SK-N-SH (cell line): Measurements from ENCODE around the gene DNAH11. TPM values are rescaled to one million over a fixed set of nuclear protein-coding genes. Genes with fewer than 3 reads are reported as not detected.

Experiments used
- CTCF ChIA-PET: fragments of 300-600, 350-600 bp; formaldehyde crosslinking; extraction: SDS; loops from one replicate; lab custom pipeline; 2021; lab: Yijun Ruan, JAX
- POLR2A ChIA-PET: fragments of 350-600 bp; sonication (Branson Sonifier 250); formaldehyde crosslinking; extraction: SDS; loops from one replicate; lab custom pipeline; 2020; ENCODE audit warnings: antibody characterized with exemption, inconsistent platforms; lab: Yijun Ruan, JAX
- DNase-seq: peaks from one replicate; pipeline ENCODE4 v3.0.0; 2012
- H2AFZ ChIP-seq: fragments of 200-600 bp; sonication (generic); 2 replicates; pipeline ENCODE4 v1.8.1; 2016; ENCODE audit warnings: antibody characterized with exemption, mild to moderate bottlenecking, low read depth
- H3F3A ChIP-seq: fragments of 200-600 bp; sonication (generic); replicated peaks from 2 replicates; pipeline ENCODE3; 2016; ENCODE audit warnings: antibody characterized with exemption, mild to moderate bottlenecking; ENCODE audit not compliant: insufficient read depth
- H3K27ac ChIP-seq, 2 experiments: fragments of 200-500 bp in 1 of 2; fragments of 200-600 bp in 1 of 2; sonication (Bioruptor generic) in 1 of 2; sonication (generic), shearing (Covaris generic) in 1 of 2; 2 replicates each; pipeline versions ENCODE4 v1.5.1 to v1.6.1; 2014 to 2016; ENCODE audit warnings: low read depth in 2 of 2, inconsistent platforms in 1 of 2, low read length in 1 of 2, mild to moderate bottlenecking in 1 of 2, mixed read lengths in 1 of 2
- H3K27me3 ChIP-seq: fragments of 200-600 bp; sonication (generic), shearing (Covaris generic); 2 replicates; pipeline ENCODE4 v1.6.1; 2016; ENCODE audit warnings: mixed run types; ENCODE audit not compliant: insufficient read depth
- H3K36me3 ChIP-seq, 2 experiments: fragments of 200-500 bp in 1 of 2; fragments of 200-600 bp in 1 of 2; sonication (Bioruptor generic) in 1 of 2; sonication (generic) in 1 of 2; replicated peaks in 1 of 2; 2 replicates each; pipeline versions ENCODE3 to v1.5.1; 2014 to 2016; ENCODE audit warnings: low read length in 1 of 2, mild to moderate bottlenecking in 1 of 2; ENCODE audit not compliant: insufficient read depth in 2 of 2, control insufficient read depth in 1 of 2
- H3K4me1 ChIP-seq, 2 experiments: fragments of 200-500 bp in 1 of 2; fragments of 200-600 bp in 1 of 2; sonication (Bioruptor generic) in 1 of 2; sonication (generic), shearing (Covaris generic) in 1 of 2; 2 replicates each; pipeline versions ENCODE4 v1.5.1 to v1.6.1; 2014 to 2016; ENCODE audit warnings: low read depth in 1 of 2, low read length in 1 of 2, mixed run types in 1 of 2; ENCODE audit not compliant: insufficient read depth in 2 of 2, control insufficient read depth in 1 of 2
- H3K4me2 ChIP-seq: fragments of 200-600 bp; sonication (generic), shearing (Covaris generic); 2 replicates; pipeline ENCODE4 v1.6.1; 2017; ENCODE audit warnings: mixed run types
- H3K4me3 ChIP-seq, 2 experiments: fragments of 200-500 bp in 1 of 2; fragments of 200-600 bp in 1 of 2; sonication (Bioruptor generic) in 1 of 2; sonication (generic), shearing (Covaris generic) in 1 of 2; 2 replicates each; pipeline versions ENCODE4 v1.5.1 to v1.8.1; 2014 to 2016; ENCODE audit warnings: low read depth in 2 of 2, inconsistent platforms in 1 of 2, low read length in 1 of 2, mild to moderate bottlenecking in 1 of 2, mixed read lengths in 1 of 2, moderate library complexity in 1 of 2
- H3K79me2 ChIP-seq: fragments of 200-600 bp; sonication (generic); 2 replicates; pipeline ENCODE4 v1.8.1; 2017; ENCODE audit warnings: mild to moderate bottlenecking; ENCODE audit not compliant: insufficient read depth
- H3K9ac ChIP-seq: fragments of 200-600 bp; sonication (generic); 2 replicates; pipeline ENCODE4 v1.6.1; 2017; ENCODE audit warnings: mixed run types
- H3K9me2 ChIP-seq: fragments of 200-600 bp; sonication (generic); 2 replicates; pipeline ENCODE4 v1.6.1; 2017; ENCODE audit warnings: mixed run types
- H3K9me3 ChIP-seq: fragments of 200-600 bp; sonication (generic); 2 replicates; pipeline ENCODE4 v1.6.1; 2017; ENCODE audit warnings: mixed run types, mild to moderate bottlenecking, moderate library complexity
- H4K20me1 ChIP-seq: fragments of 200-600 bp; sonication (generic); 2 replicates; pipeline ENCODE4 v1.6.1; 2017; ENCODE audit warnings: mild to moderate bottlenecking, mixed run types; ENCODE audit not compliant: insufficient read depth
- EZH2phosphoT487 ChIP-seq: fragments of 200-600 bp; sonication (generic); IDR thresholded peaks from 2 replicates; pipeline ENCODE4 v1.6.1; 2017; ENCODE audit warnings: low read depth, mixed run types, mild to moderate bottlenecking, antibody characterized with exemption, moderate library complexity, borderline replicate concordance
- FOSL2 ChIP-seq: IDR thresholded peaks from 2 replicates; pipeline ENCODE4 v1.4.0; 2012; ENCODE audit warnings: low read depth, mild to moderate bottlenecking, moderate library complexity, borderline replicate concordance
- FOXJ3 ChIP-seq: sonication (generic); formaldehyde crosslinking; IDR thresholded peaks from 2 replicates; pipeline ENCODE4 v1.5.1; 2020; ENCODE audit warnings: mild to moderate bottlenecking, missing genetic modification reagents
- GABPA ChIP-seq: IDR thresholded peaks from 2 replicates; pipeline ENCODE4 v1.4.0; 2012; ENCODE audit warnings: low read depth, mild to moderate bottlenecking
- JUND ChIP-seq: IDR thresholded peaks from 2 replicates; pipeline ENCODE4 v1.4.0; 2012
- MEF2A ChIP-seq: IDR thresholded peaks from 2 replicates; pipeline ENCODE4 v1.4.0; 2012; ENCODE audit warnings: low read depth, borderline replicate concordance
- MXI1 ChIP-seq: IDR thresholded peaks from 2 replicates; pipeline ENCODE4 v1.6.1; 2012; ENCODE audit warnings: mild to moderate bottlenecking, low read depth, low read length, improper control_type of control experiment
- NRF1 ChIP-seq: IDR thresholded peaks from 2 replicates; pipeline ENCODE4 v1.6.1; 2012; ENCODE audit warnings: low read depth, mild to moderate bottlenecking, low read length
- RAD21 ChIP-seq: IDR thresholded peaks from 2 replicates; pipeline ENCODE4 v1.6.1; 2012; ENCODE audit warnings: mild to moderate bottlenecking, low read length
- RCOR1 ChIP-seq: fragments of 150-350 bp; IDR thresholded peaks from 2 replicates; pipeline ENCODE4 v1.6.1; 2017; ENCODE audit warnings: antibody characterized with exemption, low read length
- REST ChIP-seq: IDR thresholded peaks from 2 replicates; pipeline ENCODE4 v1.6.1; 2012; ENCODE audit warnings: mild to moderate bottlenecking, low read depth, low read length, moderate library complexity
- RXRA ChIP-seq: IDR thresholded peaks from 2 replicates; pipeline ENCODE4 v1.4.0; 2012; ENCODE audit warnings: low read depth, mild to moderate bottlenecking, borderline replicate concordance
- TAF1 ChIP-seq: IDR thresholded peaks from 2 replicates; pipeline ENCODE4 v1.6.1; 2012; ENCODE audit warnings: low read depth, mild to moderate bottlenecking, low read length, moderate library complexity, borderline replicate concordance
- TEAD4 ChIP-seq: IDR thresholded peaks from 2 replicates; pipeline ENCODE4 v1.4.0; 2012; ENCODE audit warnings: mild to moderate bottlenecking, borderline replicate concordance; ENCODE audit not compliant: insufficient read depth
- USF1 ChIP-seq: IDR thresholded peaks from 2 replicates; pipeline ENCODE4 v1.4.0; 2012; ENCODE audit warnings: low read depth, borderline replicate concordance
- USF2 ChIP-seq: fragments of 150-350 bp; IDR thresholded peaks from 2 replicates; pipeline ENCODE4 v1.6.1; 2017; ENCODE audit warnings: antibody characterized with exemption, low read length, low read depth, borderline replicate concordance
- ZBTB33 ChIP-seq: IDR thresholded peaks from 2 replicates; pipeline ENCODE4 v1.4.0; 2012; ENCODE audit warnings: low read depth, borderline replicate concordance
- WGBS: methylation state at CpG from one replicate; pipeline ENCODE4 v1.1.6; 2017; ENCODE audit warnings: low lambda C conversion rate; 5-methylcytosine and 5-hydroxymethylcytosine counted together
- polyA plus RNA-seq, 3 experiments: library from polyadenylated mRNA; depleted of rRNA; stranded (reverse); fragments of >200 nt; gene quantifications; 2 replicates each; pipeline ENCODE4 v1.2.3, GENCODE V29; 2012

The DNAH11 gene
- polyA plus RNA-seq, 1 of the 3 experiments (the other 2 are of a cell fraction) = 0.77 TPM

- Histone ChIP-seq H3K9ac (no peak overlapping the region), H2AFZ (no peak overlapping the region), H3K4me1 (no peaks in the 10 kb centered on the region), H3K9me3 (peaks cover 7% of the 10 kb centered on the region; the same call in 1 of the 2 replicates), H3K4me3 (no peak overlapping the region), H3K79me2 (no peaks in the 10 kb centered on the region), H3K27ac (no peak overlapping the region), H3K9me2 (no peaks in the 10 kb centered on the region), H3K27me3 (no peaks in the 10 kb centered on the region), H4K20me1 (no peaks in the 10 kb centered on the region), H3K36me3 (no peaks in the 10 kb centered on the region), H3K4me2 (no peak overlapping the region), H3F3A (no peaks in the 10 kb centered on the region)
- ChIA-PET POLR2A (no interaction called here), CTCF (no interaction called here)
- WGBS = 4% methylated on average over 2 of the region's 2 CpGs
- no peak for DNase-seq
- TF ChIP-seq FOXJ3 (CRISPR knock-in tag) = no peak
- no peak for TF ChIP-seq TAF1
- TF ChIP-seq RCOR1 = no peak
- no peak for TF ChIP-seq EZH2phosphoT487
- no peak for TF ChIP-seq RAD21
- TF ChIP-seq MEF2A = no peak
- no peak for TF ChIP-seq RXRA
- no peak for TF ChIP-seq NRF1
- TF ChIP-seq USF1 = no peak
- TF ChIP-seq MXI1 = no peak
- no peak for TF ChIP-seq REST
- no peak for TF ChIP-seq GABPA
- no peak for TF ChIP-seq USF2
- no peak for TF ChIP-seq ZBTB33
- no peak for TF ChIP-seq FOSL2
- TF ChIP-seq JUND = no peak
- no peak for TF ChIP-seq TEAD4
Measured at GRCh38 chr7:21656796-21657195, 114.0 kb downstream of the DNAH11 start.
